GM19025 (cell line): Measurements from ENCODE around the gene KCNN4.
"Not testable (repeated sequence)": the region's sequence is repeated elsewhere in the genome, so short reads cannot be mapped to it uniquely, and the experiment has no call there.

ENCODE experiments used
- ATAC-seq: cut with Tn5 transposase; IDR thresholded peaks from one replicate; pipeline ENCODE4 v1.9.1; 2021; ENCODE audit warnings: mild to moderate bottlenecking, low read depth, moderate library complexity; ENCODE audit not compliant: unreplicated experiment

The KCNN4 gene

DNA sequence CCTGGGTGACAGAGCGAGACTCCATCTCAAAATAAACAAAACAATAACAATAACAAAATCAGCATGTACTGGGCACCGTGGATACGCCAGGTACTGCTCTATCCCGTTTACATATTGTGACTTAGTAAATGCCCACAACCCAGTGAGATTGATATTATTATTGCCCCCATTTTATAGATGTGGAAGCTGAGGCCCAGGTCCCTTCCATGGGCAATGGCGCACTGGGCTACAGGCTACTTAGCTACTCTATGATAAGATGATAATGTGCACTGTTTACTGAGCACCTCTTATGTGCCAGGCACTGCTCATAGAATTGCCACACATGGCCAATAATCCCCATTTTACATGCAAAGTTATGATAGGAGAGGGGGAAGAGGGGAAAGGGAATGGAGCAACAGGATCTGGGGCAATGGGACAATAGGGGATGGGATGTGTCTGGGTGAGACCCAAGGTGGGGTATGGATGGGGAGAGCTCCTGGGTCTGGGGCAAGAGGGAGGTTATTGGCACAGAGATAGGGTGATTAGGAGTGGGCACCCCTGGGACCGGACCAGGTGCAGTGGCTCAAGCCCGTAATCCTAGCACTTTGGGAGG, 5.4 kb downstream of the KCNN4 start:
- no peak for ATAC-seq

DNA sequence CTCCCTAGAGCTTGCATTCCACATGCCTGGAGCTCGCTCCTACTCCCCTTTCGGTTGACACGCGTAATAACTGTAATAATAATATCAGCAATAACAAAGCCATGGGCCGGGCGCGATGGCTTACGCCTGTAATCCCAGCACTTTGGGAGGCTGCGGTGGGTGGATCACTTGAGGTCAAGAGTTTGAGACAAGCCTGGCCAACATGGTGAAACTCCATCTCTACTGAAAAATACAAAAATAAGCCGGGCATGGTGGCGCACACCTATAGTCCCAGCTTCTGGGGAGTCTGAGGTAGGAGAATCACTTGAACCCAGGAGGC, 5.9 kb downstream of the KCNN4 start:
- ATAC-seq, result not testable (repeated sequence)

DNA sequence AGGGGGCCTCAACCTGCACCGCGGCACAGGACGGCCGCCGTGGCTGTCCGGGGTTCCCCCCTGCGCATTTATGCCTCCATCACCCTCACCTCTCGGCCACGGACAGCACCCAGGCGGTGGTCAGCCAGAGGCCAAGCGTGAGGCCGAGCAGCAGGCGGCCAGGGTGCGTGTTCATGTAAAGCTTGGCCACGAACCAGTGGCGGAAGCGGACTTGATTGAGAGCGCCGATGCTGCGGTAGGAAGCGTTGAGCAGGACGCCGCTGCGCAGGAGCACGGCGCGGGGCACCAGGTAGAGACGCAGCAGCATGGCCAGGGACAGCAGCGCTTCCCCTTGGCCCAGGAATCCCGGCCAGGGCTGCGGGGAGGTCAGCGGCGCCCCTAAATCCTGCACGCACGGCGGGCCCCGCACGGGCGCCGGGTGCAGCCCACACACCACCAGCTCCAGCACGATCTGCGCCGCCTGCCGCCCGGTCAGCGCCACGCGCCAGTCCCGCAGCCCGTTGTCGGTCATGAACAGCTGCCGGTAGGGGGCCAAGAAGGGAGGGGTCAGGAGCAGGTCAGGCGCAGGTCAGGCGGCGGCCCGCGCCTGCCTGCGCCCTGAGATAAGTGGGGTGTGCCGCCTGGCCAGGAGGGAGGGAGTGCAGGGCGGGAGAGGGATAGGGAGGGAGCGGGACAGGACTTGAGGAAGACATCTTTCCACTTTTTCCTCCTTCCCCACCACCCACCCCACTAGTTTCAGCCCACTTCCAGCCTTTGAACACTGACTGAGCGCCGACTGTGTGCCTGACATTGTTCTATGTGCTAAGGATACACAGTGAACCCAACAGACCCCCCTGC, 6.5 kb downstream of the KCNN4 start:
- ATAC-seq, result no peak

DNA sequence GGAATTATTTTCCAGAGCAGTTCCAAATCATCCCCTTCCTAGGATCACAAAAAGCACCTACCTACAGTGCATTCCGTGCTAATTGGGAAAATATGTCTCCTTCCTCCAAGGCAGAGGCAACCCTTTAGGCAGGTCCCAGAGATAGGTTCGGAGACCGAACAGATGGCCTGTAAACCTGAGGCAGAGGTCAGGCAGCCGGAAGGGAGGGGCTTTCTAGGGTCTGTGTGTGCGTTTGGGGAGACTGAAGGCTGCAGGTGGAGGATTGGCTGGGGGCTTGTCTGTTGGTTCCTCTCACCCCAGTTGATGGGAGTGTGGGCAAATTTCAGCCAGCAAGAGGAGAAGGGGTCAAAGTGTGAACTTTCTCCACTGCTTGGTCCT, 7.1 kb downstream of the KCNN4 start:
- ATAC-seq, result no peak

- ATAC-seq, result no peak
Observed at GRCh38 chr19:43769256-43769655, 11.5 kb downstream of the KCNN4 start.

DNA sequence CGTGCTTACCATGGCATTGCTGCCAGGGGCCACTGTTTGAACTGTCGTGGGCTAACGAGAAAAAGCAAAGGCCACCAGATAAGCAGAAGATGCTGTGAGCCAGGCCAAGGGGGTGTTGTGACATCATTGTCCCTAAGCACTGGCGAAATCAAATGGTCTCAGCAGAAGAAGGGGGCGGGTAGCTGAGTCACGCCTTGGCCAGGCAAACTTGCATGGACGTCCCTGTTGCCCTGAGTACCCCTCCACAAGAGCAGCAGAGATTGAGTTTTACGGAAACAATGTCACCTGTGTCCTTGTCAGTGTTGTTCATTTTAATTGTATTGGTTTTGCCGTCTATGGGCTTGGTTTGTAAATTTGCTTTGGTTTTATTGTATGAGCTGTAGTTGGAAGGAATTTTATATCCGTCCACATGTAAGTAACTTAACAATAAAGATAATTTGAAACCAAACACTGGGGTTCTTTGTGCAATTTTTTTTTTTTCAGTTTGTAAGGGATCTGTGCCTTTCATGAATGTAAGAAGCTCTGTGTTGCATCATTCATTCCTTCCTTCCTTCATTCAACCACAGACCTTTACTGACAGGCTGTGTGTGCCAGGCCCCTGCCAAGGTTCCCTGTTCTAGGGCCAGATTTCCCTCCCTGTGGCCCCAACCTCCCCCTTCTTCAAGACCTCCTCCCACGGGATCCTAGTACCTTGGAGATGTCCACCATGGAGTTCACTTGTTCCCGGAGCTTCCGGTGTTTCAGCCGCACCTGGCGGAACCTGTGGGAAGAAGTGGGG, 12.3 kb downstream of the KCNN4 start:
- ATAC-seq, result no peak

DNA sequence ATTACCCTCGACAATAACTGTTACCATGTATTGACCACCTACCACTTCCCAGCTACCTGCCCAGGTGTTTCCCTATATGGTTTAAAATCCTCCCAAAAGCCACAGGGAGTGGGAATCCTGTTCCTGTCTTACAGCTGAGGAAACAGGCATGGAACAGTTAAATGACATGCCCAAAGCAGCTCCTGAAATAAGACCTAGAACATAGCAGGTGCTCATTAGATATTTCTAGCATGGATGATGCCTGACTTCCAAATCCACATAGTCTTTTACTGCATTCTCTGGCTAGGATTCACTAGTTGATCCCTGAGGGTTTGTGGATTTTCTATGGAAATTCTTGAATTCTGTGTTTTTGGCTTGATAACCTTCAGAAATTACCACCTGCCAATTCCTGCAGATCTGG, 13.0 kb downstream of the KCNN4 start:
- no peak for ATAC-seq

DNA sequence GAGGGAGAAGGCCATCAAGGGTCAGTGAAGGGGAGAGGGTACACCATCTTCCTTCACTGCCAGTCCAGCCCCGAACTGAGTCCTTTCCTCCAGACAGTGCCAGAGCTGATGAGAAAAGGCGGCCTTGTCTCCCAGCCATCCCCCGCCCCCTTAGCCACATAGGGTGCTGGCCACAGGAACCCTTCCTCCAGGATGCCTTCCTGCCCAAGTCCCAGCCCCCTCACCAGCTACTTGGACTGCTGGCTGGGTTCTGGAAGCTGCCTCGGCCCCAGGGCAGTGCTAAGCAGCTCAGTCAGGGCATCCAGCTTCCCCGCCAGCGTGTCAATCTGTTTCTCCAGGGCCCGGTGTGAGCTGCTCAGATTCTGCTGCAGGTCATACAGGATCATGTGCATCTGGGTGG, 13.5 kb downstream of the KCNN4 start:
- ATAC-seq, result no peak

- no peak for ATAC-seq
Observed at GRCh38 chr19:43766755-43767043, 14.1 kb downstream of the KCNN4 start.

DNA sequence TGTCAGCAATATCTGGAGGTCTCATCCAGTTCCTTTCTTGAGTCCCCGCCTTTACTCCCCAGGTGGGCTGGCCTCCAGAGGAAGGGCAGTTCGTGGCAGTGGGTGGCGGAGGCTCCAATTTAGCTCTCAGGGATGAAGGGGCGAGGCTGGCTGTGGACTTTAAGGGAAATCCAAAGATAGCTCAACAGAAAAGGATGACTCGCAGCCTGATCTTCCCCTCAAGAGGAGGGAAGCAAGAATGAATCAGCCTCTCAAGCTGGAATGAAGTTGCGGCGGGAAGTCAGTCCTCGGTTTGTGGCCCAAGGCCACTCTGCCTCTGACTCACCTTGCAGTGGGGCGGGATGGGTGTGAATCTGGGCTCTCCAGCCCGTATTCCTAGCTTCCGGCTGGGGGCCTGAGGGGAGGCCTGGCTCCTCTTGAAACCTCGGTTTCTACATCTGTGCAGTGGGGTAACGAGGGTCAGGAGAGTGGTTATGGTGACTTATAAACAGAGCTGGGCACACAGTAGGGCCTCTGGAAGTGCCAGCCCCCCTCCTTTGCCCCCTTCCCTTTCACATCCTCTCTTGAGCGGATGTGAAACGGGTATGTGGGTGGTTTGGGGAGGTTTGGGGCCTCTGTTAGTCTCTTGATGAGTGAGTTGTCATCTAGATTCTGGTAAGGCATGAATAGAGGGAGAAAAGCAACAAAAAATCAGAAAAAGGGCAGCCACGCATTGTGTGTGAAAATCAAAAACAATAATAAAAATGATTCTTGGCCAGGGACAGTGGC, 15.5 kb downstream of the KCNN4 start:
- peak; percentile 65 for ATAC-seq

DNA sequence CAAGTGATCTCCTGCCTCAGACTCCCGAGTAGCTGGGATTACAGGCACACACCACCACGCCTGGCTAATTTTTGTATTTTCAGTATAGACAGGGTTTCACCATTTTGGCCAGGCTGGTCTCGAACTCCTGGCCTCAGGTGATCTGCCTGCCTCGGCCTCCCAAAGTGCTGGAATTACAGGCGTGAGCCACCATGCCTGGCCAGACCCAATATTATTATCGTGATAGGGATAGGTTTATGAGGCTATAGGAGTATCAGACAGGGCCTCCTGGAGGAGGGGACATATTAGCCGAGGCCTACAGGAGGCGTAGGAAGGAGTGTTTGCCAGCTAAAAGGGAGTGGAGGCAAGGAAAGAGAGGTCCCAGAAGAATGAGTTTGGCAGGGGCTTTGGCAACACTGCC, 16.1 kb downstream of the KCNN4 start:
- ATAC-seq, result not testable (repeated sequence)

- ATAC-seq, result no peak
Observed at GRCh38 chr19:43763473-43763939, 17.3 kb downstream of the KCNN4 start.

DNA sequence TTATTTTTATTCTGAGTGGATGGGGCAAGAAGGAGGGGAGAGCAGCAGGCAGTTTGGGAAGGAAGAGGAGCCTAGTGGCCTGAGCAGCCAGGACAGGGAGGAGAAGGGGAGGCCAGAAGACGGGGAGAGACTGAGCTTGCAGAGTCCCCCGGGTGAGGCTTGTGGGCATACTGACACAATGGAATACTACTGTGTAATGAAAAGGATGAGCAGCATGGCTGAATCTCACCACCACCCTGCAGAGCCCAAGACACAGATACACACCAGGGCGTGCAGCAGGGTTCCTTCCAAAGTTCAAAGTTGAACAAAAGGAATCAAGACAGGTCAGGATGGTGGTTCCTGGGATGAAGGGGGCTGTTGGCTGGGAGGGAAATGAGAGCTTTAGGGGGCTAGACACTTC, 18.0 kb downstream of the KCNN4 start:
- ATAC-seq, result no peak

DNA sequence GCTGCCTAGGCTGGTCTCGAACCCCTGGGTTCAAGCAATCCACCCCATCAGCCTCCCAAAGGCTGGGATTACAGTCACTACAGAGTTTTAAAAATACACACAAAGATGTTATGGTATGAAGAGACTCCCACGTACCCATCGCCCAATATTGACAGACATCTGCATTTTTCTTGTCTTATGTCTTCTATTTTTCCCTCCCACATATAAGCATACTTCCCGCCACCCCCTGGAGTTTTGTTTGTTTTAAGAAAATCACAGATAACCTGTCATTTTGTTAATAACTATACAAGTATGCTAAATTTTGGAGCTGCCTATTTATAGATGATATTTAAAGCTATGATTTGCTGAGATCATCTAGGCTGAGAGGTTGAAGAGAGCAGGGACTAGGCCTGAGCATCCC, 19.8 kb downstream of the KCNN4 start:
- ATAC-seq, result no peak

DNA sequence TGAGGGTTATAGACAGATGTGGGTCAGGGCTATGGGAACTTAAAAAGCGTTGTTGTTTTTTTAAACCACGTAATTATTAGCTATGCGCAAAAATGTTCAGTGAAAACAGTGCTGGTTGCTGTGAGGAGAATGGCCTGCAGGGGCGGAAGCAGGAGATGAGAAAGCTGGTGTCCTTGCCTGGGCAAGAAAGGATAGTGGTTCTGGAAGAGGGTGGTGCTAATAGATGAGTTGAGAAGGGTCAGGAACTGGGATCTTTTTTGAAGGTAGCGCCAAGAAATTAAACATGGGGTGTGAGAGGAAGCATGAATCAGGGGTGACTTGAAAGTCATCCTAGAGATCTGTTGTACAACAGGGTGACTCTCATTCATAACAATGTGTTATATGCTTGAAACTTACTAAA, 21.3 kb downstream of the KCNN4 start:
- ATAC-seq, result no peak

DNA sequence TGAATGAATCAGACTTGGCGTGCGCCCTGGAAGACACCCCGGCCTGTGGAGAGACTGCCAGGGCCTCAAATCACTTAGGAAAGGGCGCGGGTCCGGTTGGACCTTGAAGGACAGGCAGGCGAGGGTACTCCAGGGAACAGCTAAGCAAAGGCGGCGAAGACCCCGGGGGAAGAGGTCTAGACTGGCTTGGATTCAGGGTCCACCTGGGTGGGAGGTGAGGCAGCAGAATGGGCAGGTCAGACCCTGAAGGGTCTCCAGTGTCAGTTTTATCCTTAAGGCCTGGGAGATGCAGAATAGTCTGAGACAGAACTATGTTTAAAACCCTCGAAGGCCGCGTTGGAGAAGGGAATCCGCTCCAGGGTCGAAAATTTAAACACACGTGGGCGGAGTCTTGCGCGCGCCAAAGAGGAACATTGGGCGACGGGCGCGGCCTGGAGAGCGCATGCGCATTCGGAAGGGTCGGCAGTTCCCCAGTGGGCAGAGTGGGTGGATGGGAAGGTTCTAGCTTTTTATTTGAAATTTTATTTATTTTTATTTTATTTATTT, 25.4 kb downstream of the KCNN4 start:
- ATAC-seq, result no peak

- peak; percentile 59 for ATAC-seq
Observed at GRCh38 chr19:43754503-43755255, 26.1 kb downstream of the KCNN4 start, which contains the start of gene SMG9. TSS of gene SMG9 (minus strand) at chr19:43754962. CDS start at chr19:43750741, 4,221 bp downstream.

GRCh38 chr19:43754253-43754502, 26.6 kb downstream of the KCNN4 start:
- ATAC-seq, result no peak

DNA sequence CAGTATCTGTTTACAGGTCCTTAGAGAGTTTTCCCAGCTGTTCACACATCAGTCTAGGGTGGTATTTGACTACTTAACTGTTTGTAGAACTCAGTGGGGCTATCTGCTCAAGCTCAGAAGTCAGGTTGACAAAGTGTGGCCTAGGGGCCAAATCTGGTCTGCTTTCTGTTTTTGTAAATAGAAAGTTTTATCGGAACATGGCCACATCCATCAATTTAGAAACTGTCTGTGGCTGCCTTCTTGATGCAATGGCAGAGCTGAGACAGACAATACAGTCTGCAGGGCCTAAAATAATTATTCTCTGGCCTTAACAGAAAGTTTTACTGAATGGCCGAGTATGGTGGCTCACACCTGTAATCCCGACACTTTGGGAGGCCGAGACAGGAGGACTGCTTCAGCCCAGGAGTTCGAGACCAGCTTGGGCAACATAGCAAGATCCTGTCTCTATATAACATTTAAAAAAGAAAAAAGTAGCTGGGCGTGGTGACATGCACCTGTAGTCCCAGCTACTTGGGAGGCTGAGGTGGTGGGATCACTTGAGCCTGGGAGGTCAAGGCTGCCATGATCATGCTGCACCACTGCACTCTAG, 28.4 kb downstream of the KCNN4 start:
- ATAC-seq, result no peak
